HepG2 (cell line): ENCODE data around the gene RILPL1. TPM values are rescaled to one million over a fixed set of nuclear protein-coding genes. Genes with fewer than 3 reads are reported as not detected.

Experiments used
- ATAC-seq: fragments of 200-7000 bp; cut with Tn5 transposase; 3 replicates; pipeline ENCODE4 v1.9.1; 2020; ENCODE audit warnings: mild to moderate bottlenecking, moderate library complexity
- BruUV-seq: library from RNA; stranded (reverse); fragments of 400-500 nt; replicated peaks from 2 replicates; lab custom pipeline; 2021; lab: Mats Ljungman, UMichigan
- CTCF ChIA-PET: fragments of 300-600 bp; formaldehyde crosslinking; extraction: SDS; loops from one replicate; lab custom pipeline; 2021; ENCODE audit warnings: low total read pairs, inconsistent platforms, low intra/inter-chr PET ratio; lab: Yijun Ruan, JAX
- POLR2A ChIA-PET: fragments of 350-600 bp; sonication (Branson Sonifier 250); formaldehyde crosslinking; loops from one replicate; lab custom pipeline; 2020; ENCODE audit warnings: antibody characterized with exemption, inconsistent platforms; lab: Yijun Ruan, JAX
- DNase-seq: peaks from one replicate; pipeline ENCODE4 v3.0.0-alpha.2; 2015; ENCODE audit warnings: low spot score
- FAIRE-seq: peaks from 3 replicates; lab custom pipeline; 2011; peaks lifted over from hg19 to GRCh38; lab: Jason Lieb, UNC
- H2AFZ ChIP-seq: one replicate; pipeline ENCODE4 v1.6.1; 2011; ENCODE audit warnings: low read length, inconsistent platforms
- H3K27ac ChIP-seq: fragments of 300-600 bp; 3 replicates; pipeline ENCODE4 v1.8.0; 2011; ENCODE audit warnings: mixed run types, mild to moderate bottlenecking, mixed read lengths, low read length, inconsistent platforms; ENCODE audit not compliant: insufficient read depth; ENCODE audit errors: extremely low read length
- H3K27me3 ChIP-seq, 2 experiments: fragments of 200-600 bp in 1 of 2; 2 replicates in 1 of 2; 3 replicates in 1 of 2; pipeline versions ENCODE4 v1.6.0 to v1.8.0; 2011; ENCODE audit warnings: low read length in 2 of 2, mild to moderate bottlenecking in 2 of 2, moderate library complexity in 2 of 2, inconsistent platforms in 1 of 2; ENCODE audit not compliant: insufficient read depth in 2 of 2, control insufficient read depth in 1 of 2
- H3K36me3 ChIP-seq, 2 experiments: fragments of 200-600 bp in 1 of 2; replicated peaks in 1 of 2; 2 replicates in 1 of 2; 3 replicates in 1 of 2; pipeline versions ENCODE4 v1.5.1 to v1.8.0; 2011; ENCODE audit warnings: low read length in 2 of 2, inconsistent platforms in 1 of 2; ENCODE audit not compliant: insufficient read depth in 2 of 2, control insufficient read depth in 1 of 2
- H3K4me1 ChIP-seq: 2 replicates; pipeline ENCODE4 v1.5.1; 2012; ENCODE audit warnings: low read length, inconsistent platforms; ENCODE audit not compliant: insufficient read depth
- H3K4me2 ChIP-seq: 2 replicates; pipeline ENCODE4 v1.6.0; 2011; ENCODE audit warnings: low read depth, low read length, inconsistent platforms
- H3K4me3 ChIP-seq, 3 experiments: fragments of 200-600 bp in 1 of 3; sonication (generic), shearing (Covaris generic) in 1 of 3; replicated peaks in 1 of 3; 2 replicates each; pipeline ENCODE4 v1.5.1; 2011 to 2016; ENCODE audit warnings: low read length in 3 of 3, inconsistent platforms in 2 of 3, low read depth in 2 of 3, mild to moderate bottlenecking in 2 of 3, control low read depth in 1 of 3, mixed read lengths in 1 of 3; ENCODE audit not compliant: insufficient read depth in 1 of 3
- H3K79me2 ChIP-seq: one replicate; pipeline ENCODE4 v1.6.1; 2011; ENCODE audit warnings: low read length, inconsistent platforms; ENCODE audit not compliant: insufficient read depth
- H3K9ac ChIP-seq: 2 replicates; pipeline ENCODE4 v1.6.0; 2011; ENCODE audit warnings: mild to moderate bottlenecking, low read depth, low read length, inconsistent platforms; ENCODE audit not compliant: insufficient read depth
- H3K9me3 ChIP-seq: 2 replicates; pipeline ENCODE4 v1.5.1; 2012; ENCODE audit warnings: mild to moderate bottlenecking, low read length
- H4K20me1 ChIP-seq: 2 replicates; pipeline ENCODE4 v1.6.0; 2011; ENCODE audit warnings: inconsistent platforms, mild to moderate bottlenecking, low read length, moderate library complexity; ENCODE audit not compliant: insufficient read depth
- AGO2 ChIP-seq: fragments of 200-400 bp; formaldehyde crosslinking; optimal IDR thresholded peaks from 2 replicates; pipeline ENCODE3; 2017; ENCODE audit warnings: mild to moderate bottlenecking, low read depth, low read length, moderate library complexity
- HNRNPL ChIP-seq: fragments of 200-400 bp; formaldehyde crosslinking; IDR thresholded peaks from 2 replicates; pipeline ENCODE4 v1.6.1; 2017; ENCODE audit warnings: mild to moderate bottlenecking, low read depth, low read length
- IRF2 ChIP-seq: IDR thresholded peaks from 2 replicates; pipeline ENCODE4 v1.6.1; 2018; ENCODE audit warnings: missing genetic modification reagents, missing compliant biosample characterization
- MEIS2 ChIP-seq: sonication (generic); formaldehyde crosslinking; IDR thresholded peaks from 2 replicates; pipeline ENCODE4 v1.9.0; 2021; ENCODE audit warnings: mild to moderate bottlenecking, missing genetic modification reagents
- ZNF431 ChIP-seq: sonication (generic); formaldehyde crosslinking; IDR thresholded peaks from 2 replicates; pipeline ENCODE4 v1.9.0; 2022; ENCODE audit warnings: missing genetic modification reagents, low read depth, mild to moderate bottlenecking, borderline replicate concordance
- WGBS: methylation state at CpG from one replicate; pipeline ENCODE4 v1.1.6; 2017; ENCODE audit warnings: low lambda C conversion rate; 5-methylcytosine and 5-hydroxymethylcytosine counted together
- in situ Hi-C: cut with HindIII; loops from 2 replicates; pipeline ENCODE4 v1.10.0; 2017; ENCODE audit warnings: low pct_unique_long_range_greater_than_20kb; ENCODE audit not compliant: extremely low pct_ligation_motif_present
- intact Hi-C: fragments of 100-400 bp; cut with micrococcal nuclease; formaldehyde crosslinking; loops from one replicate; pipeline ENCODE4 v1.10.0; 2022; ENCODE audit not compliant: unreplicated experiment
- polyA plus RNA-seq, 8 experiments: library from polyadenylated mRNA; depleted of rRNA in 3 of 8; stranded (reverse) in 7 of 8; unstranded in 1 of 8; fragments of >200 nt; fragmentation: Illumina TruSeq in 4 of 8; extraction: Trizol in 4 of 8; gene quantifications; 2 replicates each; pipeline versions ENCODE4 v1.2.1 to v1.2.3, GENCODE V29; 2011 to 2016; ENCODE audit warnings: low read depth in 4 of 8, missing spikeins in 1 of 8, mixed read lengths in 1 of 8; ENCODE audit not compliant: insufficient read depth in 1 of 8
- total RNA-seq, 5 experiments: library from RNA; depleted of rRNA; stranded (reverse); fragments of >200 nt; fragmentation: Illumina TruSeq; extraction: Trizol; gene quantifications; 2 replicates each; pipeline ENCODE4 v1.2.3, GENCODE V29; 2016; ENCODE audit warnings: low read depth in 1 of 5
- TF ChIP-seq, protein P1 (sequence below): sonication (generic); formaldehyde crosslinking; IDR thresholded peaks from 2 replicates; pipeline ENCODE4 v1.4.0; 2020; ENCODE audit warnings: missing genetic modification reagents
- TF ChIP-seq, protein P2 (sequence below): sonication (generic); formaldehyde crosslinking; IDR thresholded peaks from 2 replicates; pipeline ENCODE4 v1.5.1; 2020; ENCODE audit warnings: mild to moderate bottlenecking, missing genetic modification reagents
- TF ChIP-seq, protein P3 (sequence below): sonication (generic); formaldehyde crosslinking; IDR thresholded peaks from 2 replicates; pipeline ENCODE4 v1.4.0; 2020; ENCODE audit warnings: mild to moderate bottlenecking, missing genetic modification reagents
- TF ChIP-seq, protein P4 (sequence below): sonication (generic); formaldehyde crosslinking; IDR thresholded peaks from 2 replicates; pipeline ENCODE4 v1.4.0; 2020; ENCODE audit warnings: low read depth, missing genetic modification reagents

RILPL1 gene
- total and polyA plus RNA-seq, 2 of the 13 experiments (the other 11 are each of a cell fraction or from before 2014, with no cell fraction given), result 5.8 to 28.4 TPM

DNA sequence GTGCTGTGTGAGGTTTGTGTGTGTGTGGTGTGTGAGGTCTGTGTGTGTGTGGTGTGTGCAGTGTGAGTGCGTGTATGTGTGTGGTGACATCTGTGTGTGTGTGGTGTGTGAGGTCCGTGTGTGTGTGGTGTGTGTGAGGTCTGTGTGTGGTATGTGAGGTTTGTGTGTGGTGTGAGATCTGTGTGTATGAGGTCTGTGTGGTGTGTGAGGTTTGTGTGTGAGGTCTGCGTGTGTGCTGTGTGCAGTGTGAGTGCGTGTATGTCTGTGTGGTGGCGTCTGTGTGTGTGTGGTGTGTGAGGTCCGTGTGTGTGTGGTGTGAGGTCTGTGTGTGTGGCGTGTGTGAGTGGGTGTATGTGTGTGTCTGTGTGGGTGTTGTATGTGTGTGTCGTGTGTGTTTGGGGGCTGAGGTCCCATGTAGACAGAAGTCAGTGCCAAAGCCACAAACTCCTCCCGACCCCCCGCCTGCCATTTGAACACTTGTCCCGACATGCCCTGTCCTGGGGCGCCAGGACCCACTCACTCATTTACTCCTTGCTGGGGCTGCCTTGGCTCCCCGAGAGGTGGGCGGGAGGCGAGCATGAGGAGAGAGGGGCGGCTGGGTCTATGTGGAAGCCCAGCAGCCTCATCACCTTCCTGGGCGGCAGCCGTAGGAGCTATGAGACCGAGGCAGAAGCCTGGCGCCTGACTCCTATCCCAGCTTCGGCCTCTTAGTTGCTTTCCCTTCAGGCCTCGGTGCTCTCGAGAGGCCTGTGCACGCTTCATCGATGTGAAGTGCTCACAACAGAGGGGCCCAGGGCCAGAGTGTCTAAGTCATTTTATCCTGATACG lies 20.5 kb downstream of the RILPL1 start:
- in situ Hi-C loops (no loop called here), intact Hi-C loops (no loop called here)
- Histone ChIP-seq H3K9ac (no peak overlapping the region), H3K36me3 (peaks cover 30 to 43% of the 10 kb centered on the region in 2 experiments), H3K79me2 (no peaks in the 10 kb centered on the region), H3K4me3 (no peak overlapping the region), H3K4me2 (no peak overlapping the region), H3K4me1 (peaks cover 21% of the 10 kb centered on the region), H4K20me1 (no peaks in the 10 kb centered on the region), H3K27me3 (no peaks in the 10 kb centered on the region), H3K9me3 (no peaks in the 10 kb centered on the region), H3K27ac (peak overlapping the region; percentile 48), H2AFZ (no peak overlapping the region)
- ChIA-PET POLR2A (no interaction called here), CTCF (no interaction called here)
- BruUV-seq, result no TSS peak
- 93% methylated on average over 25 of the region's 26 CpGs for WGBS
- FAIRE-seq (no peak), DNase-seq (no peak), ATAC-seq (peak; percentile 48)
- no peak for TF ChIP-seq HNRNPL
- TF ChIP-seq, protein P1, sequence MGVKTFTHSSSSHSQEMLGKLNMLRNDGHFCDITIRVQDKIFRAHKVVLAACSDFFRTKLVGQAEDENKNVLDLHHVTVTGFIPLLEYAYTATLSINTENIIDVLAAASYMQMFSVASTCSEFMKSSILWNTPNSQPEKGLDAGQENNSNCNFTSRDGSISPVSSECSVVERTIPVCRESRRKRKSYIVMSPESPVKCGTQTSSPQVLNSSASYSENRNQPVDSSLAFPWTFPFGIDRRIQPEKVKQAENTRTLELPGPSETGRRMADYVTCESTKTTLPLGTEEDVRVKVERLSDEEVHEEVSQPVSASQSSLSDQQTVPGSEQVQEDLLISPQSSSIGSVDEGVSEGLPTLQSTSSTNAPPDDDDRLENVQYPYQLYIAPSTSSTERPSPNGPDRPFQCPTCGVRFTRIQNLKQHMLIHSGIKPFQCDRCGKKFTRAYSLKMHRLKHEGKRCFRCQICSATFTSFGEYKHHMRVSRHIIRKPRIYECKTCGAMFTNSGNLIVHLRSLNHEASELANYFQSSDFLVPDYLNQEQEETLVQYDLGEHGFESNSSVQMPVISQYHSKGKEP, result no peak
- TF ChIP-seq, protein P2, sequence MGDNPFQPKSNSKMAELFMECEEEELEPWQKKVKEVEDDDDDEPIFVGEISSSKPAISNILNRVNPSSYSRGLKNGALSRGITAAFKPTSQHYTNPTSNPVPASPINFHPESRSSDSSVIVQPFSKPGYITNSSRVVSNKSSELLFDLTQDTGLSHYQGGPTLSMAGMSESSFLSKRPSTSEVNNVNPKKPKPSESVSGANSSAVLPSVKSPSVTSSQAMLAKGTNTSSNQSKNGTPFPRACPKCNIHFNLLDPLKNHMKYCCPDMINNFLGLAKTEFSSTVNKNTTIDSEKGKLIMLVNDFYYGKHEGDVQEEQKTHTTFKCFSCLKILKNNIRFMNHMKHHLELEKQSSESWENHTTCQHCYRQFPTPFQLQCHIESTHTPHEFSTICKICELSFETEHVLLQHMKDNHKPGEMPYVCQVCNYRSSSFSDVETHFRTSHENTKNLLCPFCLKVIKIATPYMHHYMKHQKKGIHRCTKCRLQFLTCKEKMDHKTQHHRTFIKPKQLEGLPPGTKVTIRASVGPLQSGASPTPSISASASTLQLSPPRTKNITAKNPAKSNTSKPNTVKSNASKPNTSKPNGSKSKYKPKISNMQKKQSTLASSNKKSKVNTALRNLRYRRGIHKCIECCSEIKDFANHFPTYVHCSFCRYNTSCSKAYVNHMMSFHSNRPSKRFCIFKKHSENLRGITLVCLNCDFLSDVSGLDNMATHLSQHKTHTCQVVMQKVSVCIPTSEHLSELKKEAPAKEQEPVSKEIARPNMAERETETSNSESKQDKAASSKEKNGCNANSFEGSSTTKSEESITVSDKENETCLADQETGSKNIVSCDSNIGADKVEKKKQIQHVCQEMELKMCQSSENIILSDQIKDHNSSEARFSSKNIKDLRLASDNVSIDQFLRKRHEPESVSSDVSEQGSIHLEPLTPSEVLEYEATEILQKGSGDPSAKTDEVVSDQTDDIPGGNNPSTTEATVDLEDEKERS (CRISPR knock-in tag), result no peak
- TF ChIP-seq MEIS2, result no peak
- TF ChIP-seq, protein P3, sequence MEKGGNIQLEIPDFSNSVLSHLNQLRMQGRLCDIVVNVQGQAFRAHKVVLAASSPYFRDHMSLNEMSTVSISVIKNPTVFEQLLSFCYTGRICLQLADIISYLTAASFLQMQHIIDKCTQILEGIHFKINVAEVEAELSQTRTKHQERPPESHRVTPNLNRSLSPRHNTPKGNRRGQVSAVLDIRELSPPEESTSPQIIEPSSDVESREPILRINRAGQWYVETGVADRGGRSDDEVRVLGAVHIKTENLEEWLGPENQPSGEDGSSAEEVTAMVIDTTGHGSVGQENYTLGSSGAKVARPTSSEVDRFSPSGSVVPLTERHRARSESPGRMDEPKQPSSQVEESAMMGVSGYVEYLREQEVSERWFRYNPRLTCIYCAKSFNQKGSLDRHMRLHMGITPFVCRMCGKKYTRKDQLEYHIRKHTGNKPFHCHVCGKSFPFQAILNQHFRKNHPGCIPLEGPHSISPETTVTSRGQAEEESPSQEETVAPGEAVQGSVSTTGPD, result no peak
- TF ChIP-seq AGO2, result peak; percentile 51
- TF ChIP-seq ZNF431 (CRISPR knock-in tag), result no peak
- TF ChIP-seq, protein P4, sequence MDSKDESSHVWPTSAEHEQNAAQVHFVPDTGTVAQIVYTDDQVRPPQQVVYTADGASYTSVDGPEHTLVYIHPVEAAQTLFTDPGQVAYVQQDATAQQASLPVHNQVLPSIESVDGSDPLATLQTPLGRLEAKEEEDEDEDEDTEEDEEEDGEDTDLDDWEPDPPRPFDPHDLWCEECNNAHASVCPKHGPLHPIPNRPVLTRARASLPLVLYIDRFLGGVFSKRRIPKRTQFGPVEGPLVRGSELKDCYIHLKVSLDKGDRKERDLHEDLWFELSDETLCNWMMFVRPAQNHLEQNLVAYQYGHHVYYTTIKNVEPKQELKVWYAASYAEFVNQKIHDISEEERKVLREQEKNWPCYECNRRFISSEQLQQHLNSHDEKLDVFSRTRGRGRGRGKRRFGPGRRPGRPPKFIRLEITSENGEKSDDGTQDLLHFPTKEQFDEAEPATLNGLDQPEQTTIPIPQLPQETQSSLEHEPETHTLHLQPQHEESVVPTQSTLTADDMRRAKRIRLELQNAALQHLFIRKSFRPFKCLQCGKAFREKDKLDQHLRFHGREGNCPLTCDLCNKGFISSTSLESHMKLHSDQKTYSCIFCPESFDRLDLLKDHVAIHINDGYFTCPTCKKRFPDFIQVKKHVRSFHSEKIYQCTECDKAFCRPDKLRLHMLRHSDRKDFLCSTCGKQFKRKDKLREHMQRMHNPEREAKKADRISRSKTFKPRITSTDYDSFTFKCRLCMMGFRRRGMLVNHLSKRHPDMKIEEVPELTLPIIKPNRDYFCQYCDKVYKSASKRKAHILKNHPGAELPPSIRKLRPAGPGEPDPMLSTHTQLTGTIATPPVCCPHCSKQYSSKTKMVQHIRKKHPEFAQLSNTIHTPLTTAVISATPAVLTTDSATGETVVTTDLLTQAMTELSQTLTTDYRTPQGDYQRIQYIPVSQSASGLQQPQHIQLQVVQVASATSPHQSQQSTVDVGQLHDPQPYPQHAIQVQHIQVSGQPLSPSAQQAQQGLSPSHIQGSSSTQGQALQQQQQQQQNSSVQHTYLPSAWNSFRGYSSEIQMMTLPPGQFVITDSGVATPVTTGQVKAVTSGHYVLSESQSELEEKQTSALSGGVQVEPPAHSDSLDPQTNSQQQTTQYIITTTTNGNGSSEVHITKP (CRISPR knock-in tag), result no peak
- TF ChIP-seq IRF2 (CRISPR knock-in tag), result no peak
